Transverse colon (tissue), 4 donors: ENCODE results near the gene NXPE3. TPM values are rescaled to one million over a fixed set of nuclear protein-coding genes. Genes with fewer than 3 reads are reported as not detected.

Source experiments
- DNase-seq: peaks from one replicate; pipeline ENCODE4 v3.0.0-alpha.2; 2019
- H3K27ac ChIP-seq, 4 donors: fragments of 200-600 bp; sonication (generic); 2 replicates each; pipeline ENCODE4 v1.5.1; 2016 to 2018; ENCODE audit warnings: inconsistent platforms in 4 of 4
- H3K27me3 ChIP-seq: fragments of 200-600 bp; sonication (generic); 2 replicates; pipeline ENCODE4 v1.5.1; 2017; ENCODE audit warnings: inconsistent platforms
- H3K36me3 ChIP-seq, 4 donors: fragments of 200-600 bp; sonication (generic); 2 replicates each; pipeline ENCODE4 v1.5.1; 2017 to 2019; ENCODE audit warnings: inconsistent platforms in 4 of 4
- H3K4me1 ChIP-seq, 4 donors: fragments of 200-600 bp; sonication (generic); 2 replicates each; pipeline ENCODE4 v1.5.1; 2017 to 2020; ENCODE audit warnings: inconsistent platforms in 4 of 4
- H3K4me3 ChIP-seq, 4 donors: fragments of 200-600 bp; sonication (generic); 1 replicate in 1 of 4; 2 replicates in 3 of 4; pipeline versions ENCODE4 v1.5.1 to v1.6.1; 2017 to 2019; ENCODE audit warnings: inconsistent platforms in 4 of 4
- H3K9me3 ChIP-seq, 2 donors: fragments of 200-600 bp; sonication (generic); 2 replicates each; pipeline ENCODE4 v1.5.1; 2017 to 2019; ENCODE audit warnings: inconsistent platforms in 2 of 2
- EP300 ChIP-seq: sonication (generic); formaldehyde crosslinking; IDR thresholded peaks from one replicate; pipeline ENCODE4 v1.6.1; 2017; ENCODE audit warnings: antibody characterized with exemption, low read depth
- POLR2A ChIP-seq: fragments of 450-650 bp; IDR thresholded peaks from one replicate; pipeline ENCODE4 v1.6.1; 2016; ENCODE audit warnings: antibody characterized with exemption, mild to moderate bottlenecking, moderate library complexity
- POLR2AphosphoS5 ChIP-seq, 3 donors: sonication (generic); formaldehyde crosslinking; IDR thresholded peaks; one replicate each; pipeline ENCODE4 v1.6.1; 2016; ENCODE audit warnings: antibody characterized with exemption in 3 of 3
- WGBS, 2 donors: methylation state at CpG; one replicate each; pipeline ENCODE4 v1.1.5; 2018; ENCODE audit warnings: low coverage in 1 of 2; 5-methylcytosine and 5-hydroxymethylcytosine counted together
- in situ Hi-C, 4 donors: fragments of 200-750 bp; cut with MboI; loops; one replicate each; pipeline versions ENCODE4 v1.15.0 to v1.15.1; 2017; ENCODE audit warnings: low sequenced_read_pairs in 3 of 4, low pct_ligation_motif_present in 1 of 4, low pct_unique_long_range_greater_than_20kb in 1 of 4
- intact Hi-C: fragments of 100-400 bp; cut with DNase I; formaldehyde crosslinking; loops from one replicate; pipeline ENCODE4 v1.15.1; 2023; ENCODE audit warnings: low total_unique reads
- total RNA-seq, 4 donors: library from RNA; depleted of rRNA; stranded (reverse); fragments of >200 nt; gene quantifications; one replicate each; pipeline ENCODE4 v1.1.0, GENCODE V29; 2016
- TF ChIP-seq, protein P1 (sequence below), 5 experiments: fragments of 200-600 bp in 3 of 5; fragments of 450-650 bp in 2 of 5; sonication (generic) in 3 of 5; IDR thresholded peaks; 1 replicate in 2 of 5; 2 replicates in 3 of 5; pipeline ENCODE4 v1.5.1; 2016 to 2017; ENCODE audit warnings: antibody characterized with exemption in 5 of 5, inconsistent platforms in 3 of 5, mild to moderate bottlenecking in 2 of 5, moderate library complexity in 1 of 5

Gene NXPE3
- 1 to 10 TPM; 2.2 to 8.1 (median 2.9) TPM for total RNA-seq

- intact Hi-C loops = no loop called here
- WGBS, 2 donors = 0% methylated on average over 71 of the region's 78 CpGs; no CpG with 5 or more reads in 1 of the 2 donors
- no peaks in the 10 kb centered on the region for H3K27me3 ChIP-seq
- peaks cover 0 to 28% (median 8%) of the 10 kb centered on the region in 4 donors for H3K4me1 ChIP-seq
- no peaks in the 10 kb centered on the region for H3K36me3 ChIP-seq
- peak within 1 kb of the TSS; percentile 51 to 83 (median 78) for H3K4me3 ChIP-seq
- in situ Hi-C loops = no loop called here
- peak within 1 kb of the TSS; percentile 86 to 93 (median 88) for H3K27ac ChIP-seq
- no peaks in the 10 kb centered on the region for H3K9me3 ChIP-seq
- DNase-seq = peak; percentile 93
- TF ChIP-seq, protein P1, sequence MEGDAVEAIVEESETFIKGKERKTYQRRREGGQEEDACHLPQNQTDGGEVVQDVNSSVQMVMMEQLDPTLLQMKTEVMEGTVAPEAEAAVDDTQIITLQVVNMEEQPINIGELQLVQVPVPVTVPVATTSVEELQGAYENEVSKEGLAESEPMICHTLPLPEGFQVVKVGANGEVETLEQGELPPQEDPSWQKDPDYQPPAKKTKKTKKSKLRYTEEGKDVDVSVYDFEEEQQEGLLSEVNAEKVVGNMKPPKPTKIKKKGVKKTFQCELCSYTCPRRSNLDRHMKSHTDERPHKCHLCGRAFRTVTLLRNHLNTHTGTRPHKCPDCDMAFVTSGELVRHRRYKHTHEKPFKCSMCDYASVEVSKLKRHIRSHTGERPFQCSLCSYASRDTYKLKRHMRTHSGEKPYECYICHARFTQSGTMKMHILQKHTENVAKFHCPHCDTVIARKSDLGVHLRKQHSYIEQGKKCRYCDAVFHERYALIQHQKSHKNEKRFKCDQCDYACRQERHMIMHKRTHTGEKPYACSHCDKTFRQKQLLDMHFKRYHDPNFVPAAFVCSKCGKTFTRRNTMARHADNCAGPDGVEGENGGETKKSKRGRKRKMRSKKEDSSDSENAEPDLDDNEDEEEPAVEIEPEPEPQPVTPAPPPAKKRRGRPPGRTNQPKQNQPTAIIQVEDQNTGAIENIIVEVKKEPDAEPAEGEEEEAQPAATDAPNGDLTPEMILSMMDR (IDR thresholded peaks at IDR 0.05) = no peak
- TF ChIP-seq EP300 = no peak
- no peak for TF ChIP-seq POLR2A
- TF ChIP-seq POLR2AphosphoS5 (IDR thresholded peaks at IDR 0.05) = peak in 2 of 3 donors; percentile 42 to 55
These were observed at the start of gene NXPE3 for GRCh38 chr3:101779047-101779821. Gene NXPE3 (plus strand): TSS chr3:101779211. CDS start chr3:101785597, 6,386 bp downstream.

DNA sequence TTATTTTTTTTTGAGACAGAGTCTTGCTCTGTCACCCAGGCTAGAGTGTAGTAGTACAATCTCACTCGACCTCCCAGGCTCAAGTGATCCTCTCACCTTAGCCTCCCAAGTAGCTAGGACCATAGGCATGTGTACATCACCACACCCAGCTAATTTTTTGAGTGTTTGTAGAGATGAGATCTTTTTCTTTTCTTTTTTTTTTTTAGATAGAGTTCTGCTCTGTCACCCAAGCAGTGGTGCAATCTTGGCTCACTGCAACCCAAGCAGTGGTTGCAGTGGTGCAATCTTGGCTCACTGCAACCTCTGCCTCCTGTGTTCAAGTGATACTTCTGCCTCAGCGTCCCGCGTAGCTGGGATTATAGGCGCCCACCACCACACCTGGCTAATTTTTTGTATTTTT, 49.4 kb upstream of the NXPE3 start:
- DNase-seq = no peak
- Histone ChIP-seq H3K9me3 (no peaks in the 10 kb centered on the region), H3K4me3 (no peak overlapping the region), H3K27ac (no peak overlapping the region), H3K27me3 (no peaks in the 10 kb centered on the region), H3K36me3 (peaks cover 0 to 29% (median 8%) of the 10 kb centered on the region in 4 donors), H3K4me1 (peaks cover 0 to 9% (median 3%) of the 10 kb centered on the region in 4 donors)
- intact Hi-C loops (no loop called here), in situ Hi-C loops (no loop called here)
- TF ChIP-seq, protein P1 (IDR thresholded peaks at IDR 0.05) = no peak
- no peak for TF ChIP-seq EP300
- no peak for TF ChIP-seq POLR2AphosphoS5 (IDR thresholded peaks at IDR 0.05)
- no peak for TF ChIP-seq POLR2A
- WGBS, 2 donors = 98% methylated on average over 5 of the region's 5 CpGs; no CpG with 5 or more reads in 1 of the 2 donors

DNA sequence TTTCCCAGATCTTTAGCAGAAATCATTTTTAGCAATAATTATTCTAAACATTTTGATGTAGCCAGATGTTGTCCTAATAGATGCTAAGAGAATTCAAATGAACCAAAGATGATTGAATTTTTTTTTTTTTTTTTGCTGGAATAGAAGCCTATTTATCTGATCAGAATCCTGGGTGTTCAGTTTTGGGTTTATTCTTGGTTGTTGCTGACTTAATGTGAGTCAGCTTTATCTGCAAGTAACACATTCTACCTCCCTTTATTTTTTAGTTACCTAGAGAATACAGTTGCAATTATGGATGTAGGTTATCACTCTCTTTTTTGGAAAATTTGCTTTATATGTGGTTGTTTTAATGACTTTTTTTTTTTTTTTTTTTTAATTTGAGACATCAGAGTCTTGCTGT, 48.2 kb upstream of the NXPE3 start:
- in situ Hi-C loops = no loop called here
- no peak for TF ChIP-seq POLR2AphosphoS5 (IDR thresholded peaks at IDR 0.05)
- TF ChIP-seq POLR2A = no peak
- TF ChIP-seq, protein P1 (IDR thresholded peaks at IDR 0.05) = no peak
- TF ChIP-seq EP300 = no peak
- Histone ChIP-seq H3K9me3 (no peaks in the 10 kb centered on the region), H3K27me3 (no peaks in the 10 kb centered on the region), H3K4me1 (peaks cover 0 to 4% (median 2%) of the 10 kb centered on the region in 4 donors), H3K4me3 (no peak overlapping the region), H3K27ac (no peak overlapping the region), H3K36me3 (peaks cover 0 to 42% (median 8%) of the 10 kb centered on the region in 4 donors)
- intact Hi-C loops = no loop called here
- DNase-seq = no peak

GRCh38 chr3:101732240-101732641, 46.8 kb upstream of the NXPE3 start:
- Histone ChIP-seq H3K9me3 (no peaks in the 10 kb centered on the region), H3K4me1 (no peaks in the 10 kb centered on the region), H3K27ac (no peak overlapping the region), H3K27me3 (no peaks in the 10 kb centered on the region), H3K4me3 (no peak overlapping the region), H3K36me3 (peaks cover 0 to 54% (median 12%) of the 10 kb centered on the region in 4 donors)
- 94 to 96% methylated on average over 4 of the region's 4 CpGs for WGBS, 2 donors
- intact Hi-C loops = no loop called here
- in situ Hi-C loops = no loop called here
- no peak for DNase-seq
- TF ChIP-seq POLR2AphosphoS5 (IDR thresholded peaks at IDR 0.05) (no peak), POLR2A (no peak), EP300 (no peak)
- TF ChIP-seq, protein P1 (IDR thresholded peaks at IDR 0.05) = no peak
